GM10266 (cell line): ENCODE results near the gene CLEC18A.

Source experiments
- DNase-seq: peaks from one replicate; pipeline ENCODE4 v3.0.0; 2012; ENCODE audit errors: extremely low spot score
- CTCF ChIP-seq: IDR thresholded peaks from 2 replicates; pipeline ENCODE4 v1.5.1; 2012; ENCODE audit warnings: mild to moderate bottlenecking, low read depth; ENCODE audit not compliant: control insufficient read depth, insufficient read depth; ENCODE audit errors: missing control alignments

The CLEC18A gene

GRCh38 chr16:69930117-69930776 is 20.9 kb upstream of the CLEC18A start:
- DNase-seq, result peak; percentile 87
- TF ChIP-seq CTCF, result peak; percentile 78

- no peak for TF ChIP-seq CTCF
- DNase-seq, result no peak
These were observed 19.5 kb upstream of the CLEC18A start for GRCh38 chr16:69931631-69932030.

- no peak for TF ChIP-seq CTCF
- no peak for DNase-seq
These were observed 18.9 kb upstream of the CLEC18A start for GRCh38 chr16:69932228-69932627.

- TF ChIP-seq CTCF, result no peak
- DNase-seq, result no peak
These were observed 18.3 kb upstream of the CLEC18A start for GRCh38 chr16:69932691-69933392.

GRCh38 chr16:69934044-69934443 is 17.1 kb upstream of the CLEC18A start:
- no peak for TF ChIP-seq CTCF
- no peak for DNase-seq

GRCh38 chr16:69934751-69935150 is 16.4 kb upstream of the CLEC18A start:
- no peak for DNase-seq
- no peak for TF ChIP-seq CTCF

GRCh38 chr16:69935278-69935711 is 15.8 kb upstream of the CLEC18A start:
- no peak for DNase-seq
- TF ChIP-seq CTCF, result no peak
